Prostate gland (tissue), 2 donors: ENCODE data around the gene RAPGEF4. TPM values are rescaled to one million over a fixed set of nuclear protein-coding genes. Genes with fewer than 3 reads are reported as not detected.
"Not testable (repeated sequence)": the region's sequence is repeated elsewhere in the genome, so short reads cannot be mapped to it uniquely, and the experiment has no call there.

Experiments used
- DNase-seq: peaks from one replicate; pipeline ENCODE4 v3.0.0-alpha.2; 2019; ENCODE audit warnings: low spot score
- H3K27ac ChIP-seq, 2 donors: fragments of 200-600 bp; sonication (generic); 2 replicates each; pipeline ENCODE4 v1.5.1; 2017 to 2019
- H3K27me3 ChIP-seq: fragments of 200-600 bp; sonication (generic); replicated peaks from 2 replicates; pipeline ENCODE4 v1.5.1; 2019; ENCODE audit not compliant: insufficient read depth
- H3K36me3 ChIP-seq, 2 donors: fragments of 200-600 bp; sonication (generic); 1 replicate in 1 of 2; 2 replicates in 1 of 2; pipeline versions ENCODE4 v1.5.1 to v1.8.1; 2017 to 2019
- H3K4me1 ChIP-seq: fragments of 200-600 bp; sonication (generic); replicated peaks from 2 replicates; pipeline ENCODE4 v1.5.1; 2019
- H3K4me3 ChIP-seq, 2 donors: fragments of 200-600 bp; sonication (generic); 2 replicates each; pipeline ENCODE4 v1.5.1; 2017 to 2019
- H3K9me3 ChIP-seq: fragments of 200-600 bp; sonication (generic); 2 replicates; pipeline ENCODE4 v1.5.1; 2017
- POLR2A ChIP-seq: fragments of 450-650 bp; IDR thresholded peaks from one replicate; pipeline ENCODE4 v1.6.1; 2016; ENCODE audit warnings: antibody characterized with exemption, mild to moderate bottlenecking
- POLR2AphosphoS5 ChIP-seq: sonication (generic); formaldehyde crosslinking; IDR thresholded peaks from one replicate; pipeline ENCODE4 v1.6.1; 2017; ENCODE audit warnings: antibody characterized with exemption
- WGBS: methylation state at CpG from one replicate; pipeline ENCODE4 v1.1.5; 2018; 5-methylcytosine and 5-hydroxymethylcytosine counted together
- intact Hi-C: fragments of 100-400 bp; cut with DNase I; formaldehyde crosslinking; loops from one replicate; pipeline ENCODE4 v1.14.2; 2022
- total RNA-seq, 2 donors: library from RNA; depleted of rRNA; stranded (reverse); fragments of >200 nt; gene quantifications; one replicate each; pipeline ENCODE4 v1.1.0, GENCODE V29; 2016
- TF ChIP-seq, protein P1 (sequence below), 4 experiments: fragments of 200-600 bp in 2 of 4; fragments of 450-650 bp in 2 of 4; sonication (generic) in 2 of 4; IDR thresholded peaks; 1 replicate in 3 of 4; 2 replicates in 1 of 4; pipeline ENCODE4 v1.5.1; 2016 to 2019; ENCODE audit warnings: antibody characterized with exemption in 4 of 4, mild to moderate bottlenecking in 2 of 4, moderate library complexity in 2 of 4

The RAPGEF4 gene
- total RNA-seq, 2 donors from 2014 or later, result 7.3 to 31.0 TPM

DNA sequence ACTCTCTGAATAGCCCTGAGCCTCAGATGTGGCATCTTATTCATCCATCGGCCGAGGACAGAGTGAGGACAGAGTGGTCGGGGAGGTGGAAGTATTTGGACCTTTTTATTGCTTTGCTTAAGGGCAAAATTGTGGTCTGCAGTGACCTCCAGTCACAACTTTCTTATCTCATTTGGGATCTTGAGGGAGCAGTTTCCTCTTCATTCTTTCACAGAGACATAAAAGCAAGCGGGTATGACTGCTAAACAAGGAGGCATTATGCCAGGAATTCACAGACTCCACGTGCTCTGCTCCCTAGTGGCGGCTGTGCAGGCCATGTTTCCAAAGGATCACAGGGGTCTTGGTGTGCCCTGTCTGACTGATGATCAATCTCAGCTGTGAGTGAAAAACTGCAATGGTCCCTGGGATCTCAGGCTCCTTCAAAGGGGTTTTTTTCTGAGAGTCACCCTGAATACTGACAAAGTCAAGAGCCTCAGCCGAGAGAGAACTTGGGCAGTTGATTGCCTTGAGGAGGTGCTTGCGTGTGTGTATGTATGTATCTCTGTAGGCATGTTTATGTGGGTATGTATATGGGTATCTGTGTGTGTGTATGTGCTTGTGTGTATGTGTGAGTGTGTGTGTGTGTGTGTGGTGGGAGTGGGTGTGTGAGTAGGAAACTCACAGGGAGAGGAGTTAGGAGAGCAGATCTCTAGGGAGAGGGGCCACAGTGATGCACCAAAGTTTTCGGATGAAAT is 47.7 kb downstream of the RAPGEF4 start:
- WGBS, result 28% methylated on average over 9 of the region's 9 CpGs
- DNase-seq, result peak; percentile 20

DNA sequence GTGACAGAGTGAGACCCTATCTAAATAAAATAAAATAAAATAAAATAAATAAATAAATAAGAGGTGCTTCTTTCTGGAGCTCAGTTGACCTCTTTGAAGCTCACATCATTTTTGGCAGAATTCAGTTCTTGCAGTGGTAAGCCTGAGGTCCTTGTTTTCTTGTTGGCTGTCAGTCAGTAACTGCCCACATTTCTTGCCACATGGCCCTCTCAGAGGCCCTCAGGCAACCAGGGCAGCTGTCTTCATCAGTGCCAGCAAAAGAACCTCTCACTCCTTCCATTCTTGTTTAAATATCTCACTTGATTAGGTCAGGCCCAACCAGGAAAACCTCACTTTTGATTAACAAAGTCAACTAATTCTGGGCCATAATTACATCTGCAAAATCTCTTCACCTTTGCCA is 53.2 kb downstream of the RAPGEF4 start:
- intact Hi-C loops, result no loop called here
- H3K9me3 ChIP-seq, result no peaks in the 10 kb centered on the region
- no peaks in the 10 kb centered on the region for H3K36me3 ChIP-seq
- TF ChIP-seq POLR2AphosphoS5, result no peak
- H3K27me3 ChIP-seq, result no peaks in the 10 kb centered on the region
- no peak overlapping the region for H3K4me3 ChIP-seq
- DNase-seq, result no peak
- no peaks in the 10 kb centered on the region for H3K4me1 ChIP-seq
- H3K27ac ChIP-seq, result no peak overlapping the region

More for the DNA sequence above, 47.7 kb downstream of the RAPGEF4 start:
- H3K9me3 ChIP-seq, result no peaks in the 10 kb centered on the region
- H3K27me3 ChIP-seq, result no peaks in the 10 kb centered on the region
- H3K4me1 ChIP-seq, result no peaks in the 10 kb centered on the region
- no peaks in the 10 kb centered on the region for H3K36me3 ChIP-seq
- intact Hi-C loops, result no loop called here
- no peak overlapping the region for H3K4me3 ChIP-seq
- no peak overlapping the region for H3K27ac ChIP-seq
- TF ChIP-seq POLR2AphosphoS5, result no peak
- TF ChIP-seq POLR2A, result no peak
- TF ChIP-seq, protein P1, sequence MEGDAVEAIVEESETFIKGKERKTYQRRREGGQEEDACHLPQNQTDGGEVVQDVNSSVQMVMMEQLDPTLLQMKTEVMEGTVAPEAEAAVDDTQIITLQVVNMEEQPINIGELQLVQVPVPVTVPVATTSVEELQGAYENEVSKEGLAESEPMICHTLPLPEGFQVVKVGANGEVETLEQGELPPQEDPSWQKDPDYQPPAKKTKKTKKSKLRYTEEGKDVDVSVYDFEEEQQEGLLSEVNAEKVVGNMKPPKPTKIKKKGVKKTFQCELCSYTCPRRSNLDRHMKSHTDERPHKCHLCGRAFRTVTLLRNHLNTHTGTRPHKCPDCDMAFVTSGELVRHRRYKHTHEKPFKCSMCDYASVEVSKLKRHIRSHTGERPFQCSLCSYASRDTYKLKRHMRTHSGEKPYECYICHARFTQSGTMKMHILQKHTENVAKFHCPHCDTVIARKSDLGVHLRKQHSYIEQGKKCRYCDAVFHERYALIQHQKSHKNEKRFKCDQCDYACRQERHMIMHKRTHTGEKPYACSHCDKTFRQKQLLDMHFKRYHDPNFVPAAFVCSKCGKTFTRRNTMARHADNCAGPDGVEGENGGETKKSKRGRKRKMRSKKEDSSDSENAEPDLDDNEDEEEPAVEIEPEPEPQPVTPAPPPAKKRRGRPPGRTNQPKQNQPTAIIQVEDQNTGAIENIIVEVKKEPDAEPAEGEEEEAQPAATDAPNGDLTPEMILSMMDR (IDR thresholded peaks at IDR 0.05), result no peak

DNA sequence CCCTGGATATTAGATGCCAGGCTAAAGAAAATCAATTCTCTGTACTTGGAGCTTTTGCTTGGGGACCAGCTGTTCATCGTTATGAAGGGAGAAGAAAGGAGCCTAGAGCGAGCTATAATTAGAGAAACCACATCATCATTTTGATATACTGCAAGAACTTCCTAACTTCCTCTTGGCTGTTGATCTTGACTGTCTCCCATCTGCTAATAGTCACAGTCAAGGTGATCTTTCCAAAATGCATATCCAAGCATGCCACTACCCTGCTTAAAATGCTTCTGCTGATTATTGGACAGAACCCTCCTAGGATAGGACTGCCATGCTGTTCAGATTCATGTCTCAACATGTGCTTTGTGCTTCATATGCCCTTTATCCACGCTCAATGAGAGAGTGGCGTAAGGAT is 54.8 kb downstream of the RAPGEF4 start:
- 52% methylated on average over 4 of the region's 4 CpGs for WGBS
- Histone ChIP-seq H3K27ac (no peak overlapping the region), H3K36me3 (no peaks in the 10 kb centered on the region), H3K4me1 (no peaks in the 10 kb centered on the region), H3K27me3 (no peaks in the 10 kb centered on the region), H3K9me3 (no peaks in the 10 kb centered on the region), H3K4me3 (no peak overlapping the region)
- TF ChIP-seq, protein P1 (IDR thresholded peaks at IDR 0.05), result no peak
- no peak for TF ChIP-seq POLR2A
- TF ChIP-seq POLR2AphosphoS5, result no peak
- DNase-seq, result no peak
- intact Hi-C loops, result no loop called here

DNA sequence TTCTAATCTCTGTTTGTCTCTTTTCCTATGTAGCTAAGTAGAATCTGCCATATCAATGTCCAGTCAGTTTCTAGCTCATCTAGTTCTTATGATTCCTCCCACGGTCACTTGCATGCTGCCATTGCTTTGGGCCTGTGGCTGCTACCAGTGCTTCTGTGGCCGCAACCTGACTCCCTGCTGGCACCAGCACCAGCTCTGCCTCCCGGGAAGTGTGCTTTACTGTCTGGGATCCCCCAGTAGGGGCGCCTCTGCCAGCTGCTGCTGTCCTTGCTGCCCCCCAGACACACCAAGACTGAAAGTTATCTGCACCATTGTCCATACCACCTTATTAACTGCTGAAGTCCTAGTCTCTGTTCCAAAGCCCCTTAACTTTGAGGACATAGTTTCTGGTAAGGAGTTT is 56.3 kb downstream of the RAPGEF4 start:
- no peak overlapping the region for H3K4me3 ChIP-seq
- no peak for DNase-seq
- 87% methylated on average over 4 of the region's 4 CpGs for WGBS
- H3K27ac ChIP-seq, result no peak overlapping the region
- no peaks in the 10 kb centered on the region for H3K27me3 ChIP-seq
- intact Hi-C loops, result no loop called here
- no peaks in the 10 kb centered on the region for H3K4me1 ChIP-seq
- TF ChIP-seq POLR2AphosphoS5 (no peak), POLR2A (no peak)
- TF ChIP-seq, protein P1 (IDR thresholded peaks at IDR 0.05), result no peak
- H3K36me3 ChIP-seq, result no peaks in the 10 kb centered on the region
- H3K9me3 ChIP-seq, result no peaks in the 10 kb centered on the region

DNA sequence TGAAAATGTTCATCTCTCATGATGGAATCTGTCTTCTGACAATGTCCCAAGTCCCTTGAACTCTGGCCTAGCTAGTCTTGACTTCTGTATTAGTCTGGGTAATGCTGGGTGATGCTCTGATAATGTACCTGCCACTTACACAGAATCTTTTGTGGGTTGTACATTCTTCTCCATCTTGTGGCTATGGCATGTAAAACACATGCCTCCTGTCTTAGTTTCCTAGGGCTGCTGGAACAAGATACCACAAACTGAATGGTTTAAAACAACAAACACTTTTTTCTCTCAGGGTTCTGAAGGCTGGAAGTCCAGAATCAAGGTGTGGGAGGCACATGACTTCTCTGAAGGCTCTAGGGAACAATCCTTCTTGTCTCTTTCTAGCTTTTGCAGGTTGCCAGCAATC is 57.1 kb downstream of the RAPGEF4 start:
- Histone ChIP-seq H3K27ac (no peak overlapping the region), H3K9me3 (no peaks in the 10 kb centered on the region), H3K27me3 (no peaks in the 10 kb centered on the region), H3K4me3 (no peak overlapping the region), H3K4me1 (no peaks in the 10 kb centered on the region), H3K36me3 (no peaks in the 10 kb centered on the region)
- TF ChIP-seq, protein P1 (IDR thresholded peaks at IDR 0.05), result no peak
- TF ChIP-seq POLR2A (no peak), POLR2AphosphoS5 (no peak)
- no peak for DNase-seq
- intact Hi-C loops, result no loop called here

DNA sequence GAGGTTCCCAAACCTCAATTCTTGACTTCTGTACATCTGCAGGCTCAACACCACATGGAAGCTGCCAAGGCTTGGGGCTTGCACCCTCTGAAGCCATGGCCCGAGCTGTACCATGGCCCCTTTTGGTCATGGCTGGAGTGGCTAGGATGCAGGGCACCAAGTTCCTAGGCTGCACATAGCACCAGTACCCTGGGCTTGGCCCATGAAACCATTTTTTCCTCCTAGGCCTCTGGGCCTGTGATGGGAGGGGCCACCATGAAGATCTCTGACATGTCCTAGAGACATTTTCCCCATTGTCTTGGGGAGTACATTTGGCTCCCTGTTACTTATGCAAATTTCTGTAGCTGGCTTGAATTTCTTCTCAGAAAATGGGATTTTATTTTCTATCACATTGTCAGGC is 67.7 kb downstream of the RAPGEF4 start:
- H3K27me3 ChIP-seq, H3K27ac ChIP-seq, H3K36me3 ChIP-seq, H3K4me1 ChIP-seq, H3K4me3 ChIP-seq, DNase-seq, H3K9me3 ChIP-seq, intact Hi-C loops: not testable (repeated sequence)
- 100% methylated on average over 1 of the region's 1 CpG for WGBS
